K562 (cell line): Measurements from ENCODE around the gene CELF4. TPM values are rescaled to one million over a fixed set of nuclear protein-coding genes. Genes with fewer than 3 reads are reported as not detected.

Experiments
- ATAC-seq: fragments of 200-7000 bp; cut with Tn5 transposase; 3 replicates; pipeline ENCODE4 v1.9.1; 2020; ENCODE audit warnings: moderate library complexity
- BruUV-seq: library from RNA; stranded (reverse); fragments of 400-500 nt; replicated peaks from 2 replicates; lab custom pipeline; 2021; lab: Mats Ljungman, UMichigan
- CTCF ChIA-PET: fragments of 300-600 bp; formaldehyde crosslinking; extraction: SDS; loops from one replicate; lab custom pipeline; 2021; ENCODE audit warnings: low intra/inter-chr PET ratio; lab: Yijun Ruan, JAX
- POLR2A ChIA-PET: fragments of 300-600, 350-650 bp; sonication (Branson Sonifier 250); formaldehyde crosslinking; extraction: SDS; loops from one replicate; lab custom pipeline; 2021; ENCODE audit warnings: antibody characterized with exemption, inconsistent platforms; lab: Yijun Ruan, JAX
- DNase-seq, 4 experiments: peaks; one replicate each; pipeline versions ENCODE4 v3.0.0 to v3.0.0-alpha.2; 2011 to 2018; ENCODE audit warnings: low spot score in 3 of 4, mixed read lengths in 3 of 4; ENCODE audit errors: extremely low read depth in 1 of 4
- FAIRE-seq: peaks from 2 replicates; lab custom pipeline; 2011; peaks lifted over from hg19 to GRCh38; lab: Jason Lieb, UNC
- H2AFZ ChIP-seq: 2 replicates; pipeline ENCODE4 v1.6.0; 2011; ENCODE audit warnings: low read depth, low read length, control low read depth, inconsistent platforms
- H3K27ac ChIP-seq: fragments of 200-600 bp; 3 replicates; pipeline ENCODE4 v1.8.0; 2011; ENCODE audit warnings: low read depth, mild to moderate bottlenecking, control low read depth, inconsistent platforms, low read length, moderate library complexity, mixed read lengths; ENCODE audit errors: extremely low read depth
- H3K27me3 ChIP-seq, 2 experiments: fragments of 300-600 bp in 1 of 2; 2 replicates in 1 of 2; 3 replicates in 1 of 2; pipeline versions ENCODE4 v1.6.0 to v1.8.0; 2011; ENCODE audit warnings: inconsistent platforms in 2 of 2, low read length in 2 of 2, mild to moderate bottlenecking in 1 of 2, mixed read lengths in 1 of 2, moderate library complexity in 1 of 2; ENCODE audit not compliant: control insufficient read depth in 2 of 2, insufficient read depth in 2 of 2
- H3K36me3 ChIP-seq: fragments of 300-600 bp; 3 replicates; pipeline ENCODE4 v1.8.0; 2011; ENCODE audit warnings: mild to moderate bottlenecking, low read length, inconsistent platforms; ENCODE audit not compliant: control insufficient read depth, insufficient read depth
- H3K4me1 ChIP-seq, 2 experiments: fragments of 200-600 bp in 1 of 2; replicated peaks in 1 of 2; 2 replicates in 1 of 2; 3 replicates in 1 of 2; pipeline versions ENCODE4 v1.5.1 to v1.8.0; 2011; ENCODE audit warnings: inconsistent platforms in 2 of 2, low read length in 2 of 2, mild to moderate bottlenecking in 1 of 2, mixed read lengths in 1 of 2, moderate library complexity in 1 of 2; ENCODE audit not compliant: control insufficient read depth in 2 of 2, insufficient read depth in 2 of 2
- H3K4me2 ChIP-seq: 2 replicates; pipeline ENCODE4 v1.6.1; 2011; ENCODE audit warnings: low read length, control low read depth, inconsistent platforms, mixed read lengths; ENCODE audit not compliant: insufficient read depth
- H3K4me3 ChIP-seq: fragments of 200-600 bp; sonication (generic), shearing (Covaris generic); 2 replicates; pipeline ENCODE4 v1.5.1; 2016; ENCODE audit warnings: control low read depth, inconsistent platforms
- H3K79me2 ChIP-seq: fragments of 200-600 bp; 3 replicates; pipeline ENCODE4 v1.8.0; 2011; ENCODE audit warnings: low read length, inconsistent platforms; ENCODE audit not compliant: control insufficient read depth, insufficient read depth
- H3K9ac ChIP-seq, 2 experiments: 2 replicates each; pipeline versions ENCODE4 v1.6.0 to v1.6.1; 2011; ENCODE audit warnings: low read depth in 2 of 2, low read length in 2 of 2, control low read depth in 1 of 2, inconsistent platforms in 1 of 2, mild to moderate bottlenecking in 1 of 2, mixed read lengths in 1 of 2; ENCODE audit not compliant: insufficient read depth in 1 of 2
- H3K9me1 ChIP-seq: one replicate; pipeline ENCODE4 v1.6.0; 2011; ENCODE audit warnings: inconsistent platforms, mild to moderate bottlenecking, low read length, moderate library complexity; ENCODE audit not compliant: control insufficient read depth, insufficient read depth
- H3K9me3 ChIP-seq: replicated peaks from 2 replicates; pipeline ENCODE4 v1.5.1; 2011; ENCODE audit warnings: low read depth, low read length, inconsistent platforms; ENCODE audit not compliant: control insufficient read depth, insufficient read depth
- H4K20me1 ChIP-seq: replicated peaks from 2 replicates; pipeline ENCODE4 v1.6.1; 2011; ENCODE audit warnings: low read length, inconsistent platforms, mixed read lengths; ENCODE audit not compliant: control insufficient read depth, insufficient read depth
- ADNP ChIP-seq: fragments of 200-800 bp; sonication (Bioruptor generic); IDR thresholded peaks from 2 replicates; pipeline ENCODE4 v1.6.1; 2016; ENCODE audit warnings: missing genetic modification characterization, missing compliant biosample characterization
- FIP1L1 ChIP-seq: fragments of 200-400 bp; formaldehyde crosslinking; IDR thresholded peaks from 2 replicates; pipeline ENCODE4 v1.6.1; 2018; ENCODE audit warnings: mild to moderate bottlenecking, low read depth, low read length; ENCODE audit not compliant: poor library complexity, severe bottlenecking
- HCFC1 ChIP-seq: IDR thresholded peaks from 2 replicates; pipeline ENCODE4 v1.6.1; 2012; ENCODE audit warnings: low read depth, low read length, improper control_type of control experiment
- HES1 ChIP-seq: fragments of 450-650 bp; IDR thresholded peaks from 2 replicates; pipeline ENCODE4 v1.6.1; 2016; ENCODE audit warnings: low read depth, mild to moderate bottlenecking, moderate library complexity
- HMGN3 ChIP-seq: IDR thresholded peaks from 2 replicates; pipeline ENCODE4 v1.6.1; 2011; ENCODE audit warnings: borderline replicate concordance, low read depth, mild to moderate bottlenecking, mixed read lengths, low read length; ENCODE audit not compliant: insufficient read length; ENCODE audit errors: extremely low read depth
- KLF13 ChIP-seq: fragments of 450-650 bp; IDR thresholded peaks from 2 replicates; pipeline ENCODE4 v1.6.1; 2016; ENCODE audit warnings: missing genetic modification characterization, low read depth, mild to moderate bottlenecking, missing compliant biosample characterization, moderate library complexity, borderline replicate concordance
- MITF ChIP-seq: IDR thresholded peaks from 2 replicates; pipeline ENCODE4 v1.6.1; 2014; ENCODE audit warnings: antibody characterized with exemption
- NEUROD1 ChIP-seq: fragments of 150-350 bp; IDR thresholded peaks from 2 replicates; pipeline ENCODE4 v1.6.1; 2014; ENCODE audit warnings: borderline replicate concordance, low read length, low read depth; ENCODE audit not compliant: partially characterized antibody
- NR0B1 ChIP-seq: fragments of 450-650 bp; IDR thresholded peaks from one replicate; pipeline ENCODE4 v1.6.1; 2018; ENCODE audit warnings: mild to moderate bottlenecking, moderate library complexity; ENCODE audit not compliant: partially characterized antibody
- NR1H2 ChIP-seq: sonication (generic); formaldehyde crosslinking; IDR thresholded peaks from 2 replicates; pipeline ENCODE4 v1.4.0; 2020; ENCODE audit warnings: mild to moderate bottlenecking, missing genetic modification reagents
- POLR2G ChIP-seq: fragments of 200-400 bp; formaldehyde crosslinking; IDR thresholded peaks from 2 replicates; pipeline ENCODE4 v1.6.1; 2017; ENCODE audit warnings: low read depth, mild to moderate bottlenecking, antibody characterized with exemption, low read length, moderate library complexity
- SRSF3 ChIP-seq: fragments of 200-400 bp; formaldehyde crosslinking; IDR thresholded peaks from 2 replicates; pipeline ENCODE4 v1.6.1; 2016; ENCODE audit warnings: mild to moderate bottlenecking, low read length, moderate library complexity; ENCODE audit not compliant: insufficient read depth
- ZBTB17 ChIP-seq: fragments of 450-650 bp; formaldehyde crosslinking; IDR thresholded peaks from 2 replicates; pipeline ENCODE4 v1.4.0; 2020; ENCODE audit warnings: mild to moderate bottlenecking
- ZNF253 ChIP-seq: fragments of 250-450 bp; sonication (Bioruptor Pico); conservative IDR thresholded peaks from 2 replicates; pipeline ENCODE4 v1.6.1; 2021; ENCODE audit warnings: mild to moderate bottlenecking
- ZNF347 ChIP-seq: fragments of 450-650 bp; formaldehyde crosslinking; IDR thresholded peaks from 2 replicates; pipeline ENCODE4 v1.4.0; 2020; ENCODE audit warnings: low read depth, mild to moderate bottlenecking, moderate library complexity
- ZNF41 ChIP-seq: fragments of 250-450 bp; sonication (Bioruptor Pico); conservative IDR thresholded peaks from 2 replicates; pipeline ENCODE4 v1.4.0; 2020; ENCODE audit warnings: mild to moderate bottlenecking
- ZNF444 ChIP-seq: fragments of 250-450 bp; sonication (Bioruptor Pico); IDR thresholded peaks from 2 replicates; pipeline ENCODE4 v1.4.0; 2020; ENCODE audit warnings: mild to moderate bottlenecking, moderate library complexity
- ZSCAN32 ChIP-seq: fragments of 450-650 bp; formaldehyde crosslinking; IDR thresholded peaks from 2 replicates; pipeline ENCODE4 v1.4.0; 2020; ENCODE audit warnings: mild to moderate bottlenecking, moderate library complexity
- WGBS: fragments of 100-300 bp; shearing (Covaris generic); methylation state at CpG from one replicate; pipeline ENCODE4 v1.1.6; 2016; ENCODE audit warnings: low coverage, mixed read lengths; ENCODE audit not compliant: insufficient coverage; ENCODE audit errors: missing lambda C conversion rate; 5-methylcytosine and 5-hydroxymethylcytosine counted together
- in situ Hi-C: fragments of 300-500 bp; cut with MboI; formaldehyde crosslinking; loops from 4 replicates; pipeline ENCODE4 v1.15.0; 2018; ENCODE audit warnings: inconsistent platforms, mixed read lengths
- intact Hi-C: fragments of 100-400 bp; cut with micrococcal nuclease; formaldehyde crosslinking; loops from 2 replicates; pipeline ENCODE4 v1.14.2; 2022
- polyA plus RNA-seq, 8 experiments: library from polyadenylated mRNA; depleted of rRNA in 4 of 8; stranded (reverse) in 5 of 8; unstranded in 3 of 8; fragments of >200 nt; fragmentation: Nextera tagmentation in 2 of 8; fragmentation: Illumina TruSeq in 1 of 8; extraction: Ambion mirVana in 2 of 8; extraction: Trizol in 1 of 8; gene quantifications; 2 replicates each; pipeline versions ENCODE4 v1.2.1 to v1.2.3, GENCODE V29; 2011 to 2014; ENCODE audit warnings: inconsistent platforms in 1 of 8, missing spikeins in 1 of 8
- total RNA-seq, 7 experiments: library from RNA; depleted of rRNA in 6 of 7; stranded (reverse); fragments of >200 nt in 6 of 7; fragmentation: Illumina TruSeq in 2 of 7; extraction: Trizol in 2 of 7; gene quantifications; 2 replicates each; pipeline versions ENCODE4 v1.2.1 to v1.2.3, GENCODE V29; 2011 to 2021; ENCODE audit warnings: low replicate concordance in 1 of 7

CELF4 gene
- total and polyA plus RNA-seq, 9 of the 15 experiments (the other 6 are each of a cell fraction or from before 2014, with no cell fraction given), result 0.04 to 0.24 (median 0.07) TPM; not detected in 3

- TF ChIP-seq NR1H2 (CRISPR knock-in tag), result no peak
- no peak for TF ChIP-seq ADNP (tag)
- no peak for TF ChIP-seq KLF13
- TF ChIP-seq, all 486 proteins: peak for 0
These were observed 33.6 kb upstream of the CELF4 start (continued) for GRCh38 chr18:37598966-37599896.

- H3K4me1 ChIP-seq, result no peaks in the 10 kb centered on the region
- in situ Hi-C loops (no loop called here), intact Hi-C loops (no loop called here)
- no peak overlapping the region for H3K4me3 ChIP-seq
- no peaks in the 10 kb centered on the region for H3K36me3 ChIP-seq
- DNase-seq (no peak), ATAC-seq (no peak), FAIRE-seq (no peak)
- under 1% methylated on average over 5 of the region's 5 CpGs for WGBS
- no peak overlapping the region for H3K27ac ChIP-seq
- no peaks in the 10 kb centered on the region for H4K20me1 ChIP-seq
- H2AFZ ChIP-seq, result no peak overlapping the region
- POLR2A ChIA-PET, result no interaction called here
- no peak overlapping the region for H3K9ac ChIP-seq
- BruUV-seq, result no TSS peak
- no peaks in the 10 kb centered on the region for H3K9me3 ChIP-seq
- no peaks in the 10 kb centered on the region for H3K79me2 ChIP-seq
- H3K4me2 ChIP-seq, result no peak overlapping the region
- CTCF ChIA-PET, result no interaction called here
- no peaks in the 10 kb centered on the region for H3K9me1 ChIP-seq
- H3K27me3 ChIP-seq, result no peaks in the 10 kb centered on the region
- TF ChIP-seq MITF (no peak), FIP1L1 (no peak), ZNF41 (CRISPR knock-in tag) (no peak), SRSF3 (no peak), ZNF347 (CRISPR knock-in tag) (no peak), ZNF253 (no peak), NR0B1 (no peak), HMGN3 (no peak), HES1 (no peak), POLR2G (no peak), ZSCAN32 (CRISPR knock-in tag) (no peak), NEUROD1 (no peak), HCFC1 (no peak), ZBTB17 (CRISPR knock-in tag) (no peak), ZNF444 (CRISPR knock-in tag) (no peak)
These were observed 32.8 kb upstream of the CELF4 start for GRCh38 chr18:37598396-37598795.
